SK-N-SH (cell line): Measurements from ENCODE around the gene MAP3K1. TPM values are rescaled to one million over a fixed set of nuclear protein-coding genes. Genes with fewer than 3 reads are reported as not detected.

Experiments used
- CTCF ChIA-PET: fragments of 300-600, 350-600 bp; formaldehyde crosslinking; extraction: SDS; loops from one replicate; lab custom pipeline; 2021; lab: Yijun Ruan, JAX
- POLR2A ChIA-PET: fragments of 350-600 bp; sonication (Branson Sonifier 250); formaldehyde crosslinking; extraction: SDS; loops from one replicate; lab custom pipeline; 2020; ENCODE audit warnings: antibody characterized with exemption, inconsistent platforms; lab: Yijun Ruan, JAX
- DNase-seq: peaks from one replicate; pipeline ENCODE4 v3.0.0; 2012
- H2AFZ ChIP-seq: fragments of 200-600 bp; sonication (generic); 2 replicates; pipeline ENCODE4 v1.8.1; 2016; ENCODE audit warnings: antibody characterized with exemption, mild to moderate bottlenecking, low read depth
- H3F3A ChIP-seq: fragments of 200-600 bp; sonication (generic); replicated peaks from 2 replicates; pipeline ENCODE3; 2016; ENCODE audit warnings: antibody characterized with exemption, mild to moderate bottlenecking; ENCODE audit not compliant: insufficient read depth
- H3K27ac ChIP-seq, 2 experiments: fragments of 200-500 bp in 1 of 2; fragments of 200-600 bp in 1 of 2; sonication (Bioruptor generic) in 1 of 2; sonication (generic), shearing (Covaris generic) in 1 of 2; 2 replicates each; pipeline versions ENCODE4 v1.5.1 to v1.6.1; 2014 to 2016; ENCODE audit warnings: low read depth in 2 of 2, inconsistent platforms in 1 of 2, low read length in 1 of 2, mild to moderate bottlenecking in 1 of 2, mixed read lengths in 1 of 2
- H3K27me3 ChIP-seq: fragments of 200-600 bp; sonication (generic), shearing (Covaris generic); 2 replicates; pipeline ENCODE4 v1.6.1; 2016; ENCODE audit warnings: mixed run types; ENCODE audit not compliant: insufficient read depth
- H3K36me3 ChIP-seq, 2 experiments: fragments of 200-500 bp in 1 of 2; fragments of 200-600 bp in 1 of 2; sonication (Bioruptor generic) in 1 of 2; sonication (generic) in 1 of 2; replicated peaks in 1 of 2; 2 replicates each; pipeline versions ENCODE3 to v1.5.1; 2014 to 2016; ENCODE audit warnings: low read length in 1 of 2, mild to moderate bottlenecking in 1 of 2; ENCODE audit not compliant: insufficient read depth in 2 of 2, control insufficient read depth in 1 of 2
- H3K4me1 ChIP-seq, 2 experiments: fragments of 200-500 bp in 1 of 2; fragments of 200-600 bp in 1 of 2; sonication (Bioruptor generic) in 1 of 2; sonication (generic), shearing (Covaris generic) in 1 of 2; 2 replicates each; pipeline versions ENCODE4 v1.5.1 to v1.6.1; 2014 to 2016; ENCODE audit warnings: low read depth in 1 of 2, low read length in 1 of 2, mixed run types in 1 of 2; ENCODE audit not compliant: insufficient read depth in 2 of 2, control insufficient read depth in 1 of 2
- H3K4me2 ChIP-seq: fragments of 200-600 bp; sonication (generic), shearing (Covaris generic); 2 replicates; pipeline ENCODE4 v1.6.1; 2017; ENCODE audit warnings: mixed run types
- H3K4me3 ChIP-seq, 2 experiments: fragments of 200-500 bp in 1 of 2; fragments of 200-600 bp in 1 of 2; sonication (Bioruptor generic) in 1 of 2; sonication (generic), shearing (Covaris generic) in 1 of 2; 2 replicates each; pipeline versions ENCODE4 v1.5.1 to v1.8.1; 2014 to 2016; ENCODE audit warnings: low read depth in 2 of 2, inconsistent platforms in 1 of 2, low read length in 1 of 2, mild to moderate bottlenecking in 1 of 2, mixed read lengths in 1 of 2, moderate library complexity in 1 of 2
- H3K79me2 ChIP-seq: fragments of 200-600 bp; sonication (generic); 2 replicates; pipeline ENCODE4 v1.8.1; 2017; ENCODE audit warnings: mild to moderate bottlenecking; ENCODE audit not compliant: insufficient read depth
- H3K9ac ChIP-seq: fragments of 200-600 bp; sonication (generic); 2 replicates; pipeline ENCODE4 v1.6.1; 2017; ENCODE audit warnings: mixed run types
- H3K9me2 ChIP-seq: fragments of 200-600 bp; sonication (generic); 2 replicates; pipeline ENCODE4 v1.6.1; 2017; ENCODE audit warnings: mixed run types
- H3K9me3 ChIP-seq: fragments of 200-600 bp; sonication (generic); 2 replicates; pipeline ENCODE4 v1.6.1; 2017; ENCODE audit warnings: mixed run types, mild to moderate bottlenecking, moderate library complexity
- H4K20me1 ChIP-seq: fragments of 200-600 bp; sonication (generic); 2 replicates; pipeline ENCODE4 v1.6.1; 2017; ENCODE audit warnings: mild to moderate bottlenecking, mixed run types; ENCODE audit not compliant: insufficient read depth
- CHD2 ChIP-seq: fragments of 150-350 bp; IDR thresholded peaks from 2 replicates; pipeline ENCODE4 v1.6.1; 2018; ENCODE audit warnings: low read length; ENCODE audit not compliant: partially characterized antibody
- ELF1 ChIP-seq: IDR thresholded peaks from 2 replicates; pipeline ENCODE4 v1.4.0; 2012
- GABPA ChIP-seq: IDR thresholded peaks from 2 replicates; pipeline ENCODE4 v1.4.0; 2012; ENCODE audit warnings: low read depth, mild to moderate bottlenecking
- GATA2 ChIP-seq: sonication (generic); formaldehyde crosslinking; IDR thresholded peaks from 2 replicates; pipeline ENCODE4 v1.5.0; 2020; ENCODE audit warnings: mild to moderate bottlenecking, missing genetic modification reagents
- MEF2A ChIP-seq: IDR thresholded peaks from 2 replicates; pipeline ENCODE4 v1.4.0; 2012; ENCODE audit warnings: low read depth, borderline replicate concordance
- MXI1 ChIP-seq: IDR thresholded peaks from 2 replicates; pipeline ENCODE4 v1.6.1; 2012; ENCODE audit warnings: mild to moderate bottlenecking, low read depth, low read length, improper control_type of control experiment
- NFIC ChIP-seq: IDR thresholded peaks from 2 replicates; pipeline ENCODE4 v1.4.0; 2012; ENCODE audit warnings: borderline replicate concordance
- POLR2AphosphoS5 ChIP-seq: IDR thresholded peaks from 2 replicates; pipeline ENCODE4 v1.6.1; 2012; ENCODE audit warnings: low read depth, low read length
- RAD21 ChIP-seq: IDR thresholded peaks from 2 replicates; pipeline ENCODE4 v1.6.1; 2012; ENCODE audit warnings: mild to moderate bottlenecking, low read length
- RCOR1 ChIP-seq: fragments of 150-350 bp; IDR thresholded peaks from 2 replicates; pipeline ENCODE4 v1.6.1; 2017; ENCODE audit warnings: antibody characterized with exemption, low read length
- RXRA ChIP-seq: IDR thresholded peaks from 2 replicates; pipeline ENCODE4 v1.4.0; 2012; ENCODE audit warnings: low read depth, mild to moderate bottlenecking, borderline replicate concordance
- SMC3 ChIP-seq: IDR thresholded peaks from 2 replicates; pipeline ENCODE4 v1.6.1; 2012; ENCODE audit warnings: low read depth, low read length, improper control_type of control experiment
- TAF1 ChIP-seq: IDR thresholded peaks from 2 replicates; pipeline ENCODE4 v1.6.1; 2012; ENCODE audit warnings: low read depth, mild to moderate bottlenecking, low read length, moderate library complexity, borderline replicate concordance
- YY1 ChIP-seq: IDR thresholded peaks from 2 replicates; pipeline ENCODE4 v1.4.0; 2012; ENCODE audit warnings: low read depth, mild to moderate bottlenecking
- WGBS: methylation state at CpG from one replicate; pipeline ENCODE4 v1.1.6; 2017; ENCODE audit warnings: low lambda C conversion rate; 5-methylcytosine and 5-hydroxymethylcytosine counted together
- polyA plus RNA-seq, 3 experiments: library from polyadenylated mRNA; depleted of rRNA; stranded (reverse); fragments of >200 nt; gene quantifications; 2 replicates each; pipeline ENCODE4 v1.2.3, GENCODE V29; 2012
- TF ChIP-seq, protein P1 (sequence below): fragments of 150-350 bp; IDR thresholded peaks from 2 replicates; pipeline ENCODE4 v1.6.1; 2016; ENCODE audit warnings: mild to moderate bottlenecking, low read depth, low read length
- TF ChIP-seq, protein P2 (sequence below): IDR thresholded peaks from 2 replicates; pipeline ENCODE4 v1.6.1; 2012; ENCODE audit warnings: mild to moderate bottlenecking, low read depth, low read length, moderate library complexity
- TF ChIP-seq, protein P3 (sequence below): fragments of 150-350 bp; IDR thresholded peaks from 2 replicates; pipeline ENCODE4 v1.6.1; 2017; ENCODE audit warnings: antibody characterized with exemption, low read length, low read depth, borderline replicate concordance

MAP3K1 gene
- polyA plus RNA-seq, 1 of the 3 experiments (the other 2 are of a cell fraction): 2.2 TPM

DNA sequence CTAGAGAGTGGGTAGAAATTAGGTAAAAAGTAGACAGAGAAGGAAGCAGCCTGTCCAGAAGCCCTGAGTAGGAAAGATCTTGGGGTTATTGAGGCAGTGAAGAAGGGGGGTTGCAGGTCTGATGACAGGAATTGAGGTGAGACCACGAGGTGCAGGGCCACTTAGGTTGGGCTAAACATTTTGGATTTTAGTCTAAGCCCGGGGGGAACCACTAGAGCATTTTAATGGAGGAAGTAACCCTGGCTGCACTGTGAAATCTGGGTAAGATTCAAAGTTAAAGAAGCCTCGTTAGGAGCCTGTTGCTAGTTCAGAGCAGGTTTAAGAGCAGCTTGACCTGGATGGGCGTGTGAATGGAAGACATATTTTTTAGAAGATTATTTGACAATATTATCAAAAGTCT lies 38.3 kb downstream of the MAP3K1 start:
- Histone ChIP-seq H3K27me3 (no peaks in the 10 kb centered on the region), H3K9ac (no peak overlapping the region), H3K9me3 (no peaks in the 10 kb centered on the region), H3K4me1 (peaks cover 17 to 28% of the 10 kb centered on the region in 2 experiments), H3K4me3 (no peak overlapping the region), H3F3A (no peaks in the 10 kb centered on the region), H3K4me2 (no peak overlapping the region), H2AFZ (no peak overlapping the region), H3K36me3 (peaks cover 3 to 13% of the 10 kb centered on the region in 2 experiments), H3K79me2 (peaks cover 85% of the 10 kb centered on the region), H3K27ac (peak overlapping the region in 1 of 2 experiments; percentile 1; a peak in 1 of 4 replicates), H3K9me2 (no peaks in the 10 kb centered on the region), H4K20me1 (peaks cover 86% of the 10 kb centered on the region; the same call in 1 of the 2 replicates)
- no peak for DNase-seq
- POLR2A ChIA-PET: no interaction called here
- CTCF ChIA-PET: interaction anchor here (1.4 kb wide), 1 partner anchor 12 kb away, joined by 4 read pairs; no protein-coding TSS in a partner anchor
- 94% methylated on average over 4 of the region's 4 CpGs for WGBS
- no peak for TF ChIP-seq SMC3
- no peak for TF ChIP-seq RCOR1
- TF ChIP-seq, protein P1, sequence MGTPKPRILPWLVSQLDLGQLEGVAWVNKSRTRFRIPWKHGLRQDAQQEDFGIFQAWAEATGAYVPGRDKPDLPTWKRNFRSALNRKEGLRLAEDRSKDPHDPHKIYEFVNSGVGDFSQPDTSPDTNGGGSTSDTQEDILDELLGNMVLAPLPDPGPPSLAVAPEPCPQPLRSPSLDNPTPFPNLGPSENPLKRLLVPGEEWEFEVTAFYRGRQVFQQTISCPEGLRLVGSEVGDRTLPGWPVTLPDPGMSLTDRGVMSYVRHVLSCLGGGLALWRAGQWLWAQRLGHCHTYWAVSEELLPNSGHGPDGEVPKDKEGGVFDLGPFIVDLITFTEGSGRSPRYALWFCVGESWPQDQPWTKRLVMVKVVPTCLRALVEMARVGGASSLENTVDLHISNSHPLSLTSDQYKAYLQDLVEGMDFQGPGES: no peak
- TF ChIP-seq GATA2 (CRISPR knock-in tag): no peak
- no peak for TF ChIP-seq RAD21
- no peak for TF ChIP-seq MEF2A
- TF ChIP-seq MXI1: no peak
- TF ChIP-seq, protein P2, sequence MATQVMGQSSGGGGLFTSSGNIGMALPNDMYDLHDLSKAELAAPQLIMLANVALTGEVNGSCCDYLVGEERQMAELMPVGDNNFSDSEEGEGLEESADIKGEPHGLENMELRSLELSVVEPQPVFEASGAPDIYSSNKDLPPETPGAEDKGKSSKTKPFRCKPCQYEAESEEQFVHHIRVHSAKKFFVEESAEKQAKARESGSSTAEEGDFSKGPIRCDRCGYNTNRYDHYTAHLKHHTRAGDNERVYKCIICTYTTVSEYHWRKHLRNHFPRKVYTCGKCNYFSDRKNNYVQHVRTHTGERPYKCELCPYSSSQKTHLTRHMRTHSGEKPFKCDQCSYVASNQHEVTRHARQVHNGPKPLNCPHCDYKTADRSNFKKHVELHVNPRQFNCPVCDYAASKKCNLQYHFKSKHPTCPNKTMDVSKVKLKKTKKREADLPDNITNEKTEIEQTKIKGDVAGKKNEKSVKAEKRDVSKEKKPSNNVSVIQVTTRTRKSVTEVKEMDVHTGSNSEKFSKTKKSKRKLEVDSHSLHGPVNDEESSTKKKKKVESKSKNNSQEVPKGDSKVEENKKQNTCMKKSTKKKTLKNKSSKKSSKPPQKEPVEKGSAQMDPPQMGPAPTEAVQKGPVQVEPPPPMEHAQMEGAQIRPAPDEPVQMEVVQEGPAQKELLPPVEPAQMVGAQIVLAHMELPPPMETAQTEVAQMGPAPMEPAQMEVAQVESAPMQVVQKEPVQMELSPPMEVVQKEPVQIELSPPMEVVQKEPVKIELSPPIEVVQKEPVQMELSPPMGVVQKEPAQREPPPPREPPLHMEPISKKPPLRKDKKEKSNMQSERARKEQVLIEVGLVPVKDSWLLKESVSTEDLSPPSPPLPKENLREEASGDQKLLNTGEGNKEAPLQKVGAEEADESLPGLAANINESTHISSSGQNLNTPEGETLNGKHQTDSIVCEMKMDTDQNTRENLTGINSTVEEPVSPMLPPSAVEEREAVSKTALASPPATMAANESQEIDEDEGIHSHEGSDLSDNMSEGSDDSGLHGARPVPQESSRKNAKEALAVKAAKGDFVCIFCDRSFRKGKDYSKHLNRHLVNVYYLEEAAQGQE: no peak
- TF ChIP-seq GABPA: no peak
- TF ChIP-seq ELF1: no peak
- TF ChIP-seq, all 33 proteins: peak for 0

DNA sequence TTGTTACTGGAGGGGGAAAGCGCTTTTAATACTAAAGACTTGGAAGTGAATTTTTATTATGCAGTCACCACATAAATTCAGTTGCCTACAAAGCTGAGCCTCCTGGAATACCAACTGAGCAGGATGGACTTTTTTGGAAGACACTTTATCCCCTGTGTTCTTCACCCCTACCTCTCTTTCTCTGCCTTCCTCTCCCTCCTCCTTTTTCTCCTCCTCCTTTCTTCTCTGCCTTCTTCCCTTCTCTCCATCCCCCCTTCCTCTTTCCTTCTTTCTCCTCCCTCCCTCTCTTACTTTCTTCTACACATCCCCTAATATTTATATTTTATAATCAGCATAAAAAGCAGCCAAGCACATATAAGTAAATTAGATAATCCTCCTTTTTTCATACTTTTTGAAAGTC lies 39.6 kb downstream of the MAP3K1 start:
- Histone ChIP-seq H4K20me1 (peaks cover 75% of the 10 kb centered on the region; the same call in 1 of the 2 replicates), H3K4me2 (no peak overlapping the region), H3K4me3 (no peak overlapping the region), H2AFZ (no peak overlapping the region), H3K4me1 (peaks cover 17 to 29% of the 10 kb centered on the region in 2 experiments), H3K36me3 (peaks cover 14 to 26% of the 10 kb centered on the region in 2 experiments), H3K9me2 (no peaks in the 10 kb centered on the region), H3F3A (no peaks in the 10 kb centered on the region), H3K79me2 (peaks cover 73% of the 10 kb centered on the region), H3K9me3 (no peaks in the 10 kb centered on the region), H3K9ac (no peak overlapping the region), H3K27ac (peak overlapping the region in 1 of 2 experiments; percentile 3; a peak in 1 of 4 replicates), H3K27me3 (no peaks in the 10 kb centered on the region)
- POLR2A ChIA-PET: no interaction called here
- CTCF ChIA-PET: interaction anchor here (1.4 to 2.0 kb wide), 4 partner anchors 13 to 585 kb away, joined by 3 to 11 read pairs (median 6); no protein-coding TSS in a partner anchor
- DNase-seq: no peak
- 100% methylated on average over 1 of the region's 1 CpG for WGBS
- TF ChIP-seq NFIC (no peak), RAD21 (no peak), SMC3 (no peak), CHD2 (no peak), YY1 (no peak), ELF1 (no peak), RXRA (no peak), TAF1 (no peak), MEF2A (no peak), POLR2AphosphoS5 (no peak)
- TF ChIP-seq, protein P3, sequence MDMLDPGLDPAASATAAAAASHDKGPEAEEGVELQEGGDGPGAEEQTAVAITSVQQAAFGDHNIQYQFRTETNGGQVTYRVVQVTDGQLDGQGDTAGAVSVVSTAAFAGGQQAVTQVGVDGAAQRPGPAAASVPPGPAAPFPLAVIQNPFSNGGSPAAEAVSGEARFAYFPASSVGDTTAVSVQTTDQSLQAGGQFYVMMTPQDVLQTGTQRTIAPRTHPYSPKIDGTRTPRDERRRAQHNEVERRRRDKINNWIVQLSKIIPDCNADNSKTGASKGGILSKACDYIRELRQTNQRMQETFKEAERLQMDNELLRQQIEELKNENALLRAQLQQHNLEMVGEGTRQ: no peak
